ENCODE data around the gene IL17C.
"Not testable (repeated sequence)": the region's sequence is repeated elsewhere in the genome, so short reads cannot be mapped to it uniquely, and the experiment has no call there.

- TF ChIP-seq CTCF, POLR2A (IDR thresholded peaks at IDR 0.05): not testable (repeated sequence)
Observed at GRCh38 chr16:88609426-88609825, 28.9 kb upstream of the IL17C start.
